Lower leg skin (tissue), 4 donors: ENCODE results near the gene PHLDA2. TPM values are rescaled to one million over a fixed set of nuclear protein-coding genes. Genes with fewer than 3 reads are reported as not detected.

Experiments
- DNase-seq, 2 donors: peaks; one replicate each; pipeline ENCODE4 v3.0.0-alpha.2; 2019; ENCODE audit warnings: low spot score in 2 of 2
- H3K4me3 ChIP-seq: fragments of 200-600 bp; sonication (generic); 2 replicates; pipeline ENCODE4 v1.5.1; 2017; ENCODE audit warnings: mild to moderate bottlenecking, low read depth; ENCODE audit not compliant: poor library complexity, severe bottlenecking
- CTCF ChIP-seq, 3 donors: fragments of 450-650 bp; IDR thresholded peaks; one replicate each; pipeline ENCODE4 v1.5.1; 2016; ENCODE audit warnings: antibody characterized with exemption in 3 of 3, mild to moderate bottlenecking in 3 of 3, moderate library complexity in 2 of 3
- POLR2A ChIP-seq, 2 donors: fragments of 450-650 bp; IDR thresholded peaks; one replicate each; pipeline ENCODE4 v1.6.1; 2016 to 2017; ENCODE audit warnings: antibody characterized with exemption in 2 of 2, mild to moderate bottlenecking in 1 of 2, moderate library complexity in 1 of 2
- WGBS, 2 donors: methylation state at CpG; one replicate each; pipeline ENCODE4 v1.1.5; 2018; 5-methylcytosine and 5-hydroxymethylcytosine counted together
- intact Hi-C: fragments of 100-400 bp; cut with DNase I; formaldehyde crosslinking; loops from one replicate; pipeline ENCODE4 v1.15.0; 2023; ENCODE audit warnings: low total_unique reads
- total RNA-seq, 4 donors: library from RNA; depleted of rRNA; stranded (reverse); fragments of >200 nt; gene quantifications; one replicate each; pipeline ENCODE4 v1.1.0, GENCODE V29; 2016

Gene PHLDA2
- total RNA-seq, 4 donors from 2014 or later, result 5.1 to 16.0 (median 7.4) TPM

GRCh38 chr11:2916892-2917645, 12.2 kb downstream of the PHLDA2 start:
- DNase-seq, result no peak
- no peak overlapping the region for H3K4me3 ChIP-seq
- 86 to 96% methylated on average over 16 of the region's 16 CpGs for WGBS, 2 donors
- TF ChIP-seq POLR2A (IDR thresholded peaks at IDR 0.05) (no peak), CTCF (IDR thresholded peaks at IDR 0.05) (no peak)
- intact Hi-C loops, result no loop called here

GRCh38 chr11:2916114-2916891, 12.9 kb downstream of the PHLDA2 start:
- WGBS, 2 donors, result 83 to 91% methylated on average over 16 to 17 of the region's 20 CpGs
- no peak for DNase-seq

GRCh38 chr11:2915473-2915872, 13.7 kb downstream of the PHLDA2 start:
- TF ChIP-seq POLR2A (IDR thresholded peaks at IDR 0.05) (no peak), CTCF (IDR thresholded peaks at IDR 0.05) (no peak)
- H3K4me3 ChIP-seq, result no peak overlapping the region
- DNase-seq, result no peak
- intact Hi-C loops, result no loop called here
- WGBS, 2 donors, result 90 to 92% methylated on average over 8 to 10 of the region's 11 CpGs

More at GRCh38 chr11:2916114-2916891, 12.9 kb downstream of the PHLDA2 start:
- H3K4me3 ChIP-seq, result no peak overlapping the region
- no peak for TF ChIP-seq POLR2A (IDR thresholded peaks at IDR 0.05)
- intact Hi-C loops, result no loop called here

- no peak for TF ChIP-seq CTCF (IDR thresholded peaks at IDR 0.05)
- no peak for TF ChIP-seq POLR2A (IDR thresholded peaks at IDR 0.05)
- no peak overlapping the region for H3K4me3 ChIP-seq
- no peak for DNase-seq
- WGBS, 2 donors, result 82 to 83% methylated on average over 16 to 18 of the region's 18 CpGs
- intact Hi-C loops, result no loop called here
Observed at GRCh38 chr11:2914455-2915195, 14.6 kb downstream of the PHLDA2 start.

- no peak overlapping the region for H3K4me3 ChIP-seq
- WGBS, 2 donors, result 50 to 80% methylated on average over 8 to 9 of the region's 9 CpGs
- no peak for DNase-seq
- no peak for TF ChIP-seq CTCF (IDR thresholded peaks at IDR 0.05)
- TF ChIP-seq POLR2A (IDR thresholded peaks at IDR 0.05), result no peak
- intact Hi-C loops, result no loop called here
Observed at GRCh38 chr11:2913776-2914175, 15.4 kb downstream of the PHLDA2 start.

- DNase-seq, result no peak
Observed at GRCh38 chr11:2913019-2913431, 16.2 kb downstream of the PHLDA2 start.

More at GRCh38 chr11:2913019-2913431, 16.2 kb downstream of the PHLDA2 start:
- no peak overlapping the region for H3K4me3 ChIP-seq
- intact Hi-C loops, result no loop called here
- WGBS, 2 donors, result 56 to 58% methylated on average over 11 to 13 of the region's 13 CpGs
- TF ChIP-seq POLR2A (IDR thresholded peaks at IDR 0.05), result no peak
- no peak for TF ChIP-seq CTCF (IDR thresholded peaks at IDR 0.05)
